Vagina (tissue), 2 donors: ENCODE data around the gene PPP1R13B.

Experiments
- CTCF ChIP-seq, 3 experiments: fragments of 450-650 bp in 2 of 3; fragments of 200-600 bp in 1 of 3; sonication (generic) in 1 of 3; IDR thresholded peaks; one replicate each; pipeline ENCODE4 v1.5.1; 2017 to 2019; ENCODE audit warnings: antibody characterized with exemption in 3 of 3, mild to moderate bottlenecking in 2 of 3, moderate library complexity in 2 of 3
- POLR2A ChIP-seq, 2 donors: fragments of 450-650 bp; IDR thresholded peaks; one replicate each; pipeline ENCODE4 v1.6.1; 2017; ENCODE audit warnings: antibody characterized with exemption in 2 of 2, mild to moderate bottlenecking in 2 of 2, moderate library complexity in 2 of 2
- POLR2AphosphoS5 ChIP-seq, 2 donors: sonication (generic); formaldehyde crosslinking; IDR thresholded peaks; one replicate each; pipeline ENCODE4 v1.9.0; 2017; ENCODE audit warnings: antibody characterized with exemption in 2 of 2, mild to moderate bottlenecking in 2 of 2, low read depth in 1 of 2; ENCODE audit not compliant: insufficient read depth in 1 of 2

GRCh38 chr14:103714063-103714724 is 133.2 kb downstream of the PPP1R13B start:
- TF ChIP-seq CTCF (IDR thresholded peaks at IDR 0.05) (no peak), POLR2AphosphoS5 (IDR thresholded peaks at IDR 0.05; ENCODE audit: insufficient read depth in 1 of 2, low read depth in 1 of 2) (no peak), POLR2A (IDR thresholded peaks at IDR 0.05) (no peak)
